H1 (cell line): Measurements from ENCODE around the gene UBE2E2. TPM values are rescaled to one million over a fixed set of nuclear protein-coding genes. Genes with fewer than 3 reads are reported as not detected.

Experiments
- CTCF ChIA-PET: fragments of 300-600 bp; sonication (Branson Sonifier 250); formaldehyde crosslinking; loops from one replicate; lab custom pipeline; 2021; ENCODE audit not compliant: partially characterized antibody; lab: Charles Lee
- POLR2A ChIA-PET: fragments of 300-600 bp; sonication (Branson Sonifier 250); formaldehyde crosslinking; loops from one replicate; lab custom pipeline; 2021; ENCODE audit warnings: inconsistent platforms; ENCODE audit not compliant: partially characterized antibody; lab: Charles Lee
- DNase-seq, 2 experiments: peaks; one replicate each; pipeline versions ENCODE4 v3.0.0 to v3.0.0-alpha.2; 2010 to 2022; ENCODE audit warnings: low spot score in 2 of 2, low read depth in 1 of 2, mixed read lengths in 1 of 2
- FAIRE-seq: peaks from 2 replicates; lab custom pipeline; 2011; peaks lifted over from hg19 to GRCh38; lab: Jason Lieb, UNC
- H2AFZ ChIP-seq: 2 replicates; pipeline ENCODE4 v1.8.1; 2012; ENCODE audit warnings: low read length, inconsistent platforms
- H2AK5ac ChIP-seq: 2 replicates; pipeline ENCODE4 v1.6.1; 2013; ENCODE audit warnings: low read depth, low read length
- H2BK120ac ChIP-seq: replicated peaks from 2 replicates; pipeline ENCODE3; 2013; ENCODE audit warnings: low read depth, low read length, inconsistent platforms
- H2BK12ac ChIP-seq: 2 replicates; pipeline ENCODE4 v1.6.1; 2013; ENCODE audit warnings: low read depth, low read length
- H2BK15ac ChIP-seq: 2 replicates; pipeline ENCODE4 v1.6.1; 2013; ENCODE audit warnings: low read length
- H2BK20ac ChIP-seq: 2 replicates; pipeline ENCODE4 v1.6.1; 2013; ENCODE audit warnings: low read length
- H2BK5ac ChIP-seq: 2 replicates; pipeline ENCODE4 v1.6.1; 2013; ENCODE audit warnings: low read depth, low read length
- H3K14ac ChIP-seq: 2 replicates; pipeline ENCODE4 v1.6.1; 2013; ENCODE audit warnings: inconsistent platforms; ENCODE audit not compliant: insufficient read length
- H3K18ac ChIP-seq: 2 replicates; pipeline ENCODE4 v1.6.1; 2013; ENCODE audit warnings: low read length; ENCODE audit errors: extremely low read depth
- H3K23ac ChIP-seq: 2 replicates; pipeline ENCODE4 v1.6.1; 2013; ENCODE audit warnings: inconsistent platforms; ENCODE audit not compliant: insufficient read length
- H3K23me2 ChIP-seq: 2 replicates; pipeline ENCODE4 v1.6.1; 2013; ENCODE audit warnings: low read depth, low read length
- H3K27ac ChIP-seq: 2 replicates; pipeline ENCODE4 v1.6.1; 2011; ENCODE audit warnings: low read depth, low read length, inconsistent platforms
- H3K27me3 ChIP-seq, 4 experiments: replicated peaks in 1 of 4; 1 replicate in 1 of 4; 2 replicates in 3 of 4; pipeline versions ENCODE4 v1.6.1 to v1.8.1; 2011 to 2013; ENCODE audit warnings: low read length in 3 of 4, mild to moderate bottlenecking in 3 of 4, inconsistent platforms in 2 of 4, mixed read lengths in 2 of 4, moderate library complexity in 1 of 4; ENCODE audit not compliant: control insufficient read depth in 3 of 4, insufficient read depth in 3 of 4; ENCODE audit errors: extremely low read depth in 1 of 4
- H3K36me3 ChIP-seq, 4 experiments: 2 replicates each; pipeline versions ENCODE4 v1.6.1 to v1.8.1; 2011 to 2013; ENCODE audit warnings: mild to moderate bottlenecking in 4 of 4, low read length in 3 of 4, moderate library complexity in 2 of 4, control low read depth in 1 of 4, inconsistent platforms in 1 of 4; ENCODE audit not compliant: insufficient read depth in 4 of 4, control insufficient read depth in 2 of 4
- H3K4ac ChIP-seq: replicated peaks from 2 replicates; pipeline ENCODE3; 2013; ENCODE audit warnings: low read length, low read depth, mixed read lengths, inconsistent platforms; ENCODE audit not compliant: insufficient read length
- H3K4me1 ChIP-seq, 4 experiments: replicated peaks in 1 of 4; 1 replicate in 1 of 4; 2 replicates in 3 of 4; pipeline versions ENCODE4 v1.6.1 to v1.8.1; 2011 to 2013; ENCODE audit warnings: low read length in 3 of 4, inconsistent platforms in 2 of 4, mixed read lengths in 1 of 4; ENCODE audit not compliant: insufficient read depth in 4 of 4, control insufficient read depth in 3 of 4
- H3K4me2 ChIP-seq, 2 experiments: 2 replicates each; pipeline versions ENCODE4 v1.6.1 to v1.8.1; 2011 to 2013; ENCODE audit warnings: low read depth in 2 of 2, low read length in 2 of 2, control low read depth in 1 of 2, inconsistent platforms in 1 of 2, mild to moderate bottlenecking in 1 of 2; ENCODE audit not compliant: insufficient read depth in 1 of 2
- H3K4me3 ChIP-seq, 4 experiments: fragments of 200-600, 300-600 bp in 1 of 4; sonication (generic), shearing (Covaris generic), sonication (Bioruptor Twin) in 1 of 4; 2 replicates each; pipeline versions ENCODE4 v1.5.1 to v1.8.1; 2011 to 2016; ENCODE audit warnings: low read length in 4 of 4, low read depth in 3 of 4, control low read depth in 2 of 4, inconsistent platforms in 2 of 4, mild to moderate bottlenecking in 2 of 4, mixed read lengths in 1 of 4, moderate library complexity in 1 of 4; ENCODE audit not compliant: insufficient read depth in 2 of 4; ENCODE audit errors: extremely low read depth in 1 of 4
- H3K56ac ChIP-seq: replicated peaks from 2 replicates; pipeline ENCODE3; 2013; ENCODE audit warnings: low read depth, mild to moderate bottlenecking, mixed read lengths, low read length, inconsistent platforms; ENCODE audit not compliant: insufficient read length
- H3K79me1 ChIP-seq: 2 replicates; pipeline ENCODE4 v1.6.1; 2013; ENCODE audit warnings: low read depth, low read length, control low read depth
- H3K79me2 ChIP-seq, 2 experiments: 2 replicates each; pipeline versions ENCODE4 v1.6.1 to v1.8.1; 2012 to 2013; ENCODE audit warnings: low read length in 2 of 2, mild to moderate bottlenecking in 2 of 2, inconsistent platforms in 1 of 2; ENCODE audit not compliant: insufficient read depth in 2 of 2, control insufficient read depth in 1 of 2
- H3K9ac ChIP-seq, 4 experiments: replicated peaks in 1 of 4; 1 replicate in 1 of 4; 2 replicates in 3 of 4; pipeline versions ENCODE4 v1.6.1 to v1.8.1; 2011 to 2013; ENCODE audit warnings: low read depth in 3 of 4, low read length in 3 of 4, control low read depth in 2 of 4, mild to moderate bottlenecking in 2 of 4, moderate library complexity in 2 of 4, inconsistent platforms in 1 of 4; ENCODE audit errors: extremely low read depth in 1 of 4
- H3K9me3 ChIP-seq, 2 experiments: 2 replicates each; pipeline versions ENCODE4 v1.6.1 to v1.8.1; 2012 to 2013; ENCODE audit warnings: mild to moderate bottlenecking in 2 of 2, moderate library complexity in 2 of 2, control low read depth in 1 of 2, inconsistent platforms in 1 of 2, low read depth in 1 of 2, low read length in 1 of 2, mixed read lengths in 1 of 2; ENCODE audit not compliant: insufficient read depth in 2 of 2
- H4K20me1 ChIP-seq, 2 experiments: replicated peaks in 1 of 2; 2 replicates each; pipeline versions ENCODE3 to v1.8.1; 2011 to 2013; ENCODE audit warnings: inconsistent platforms in 2 of 2, low read length in 2 of 2, mild to moderate bottlenecking in 1 of 2; ENCODE audit not compliant: insufficient read depth in 2 of 2, control insufficient read depth in 1 of 2
- H4K5ac ChIP-seq: 2 replicates; pipeline ENCODE4 v1.6.1; 2013; ENCODE audit warnings: low read length, low read depth, mixed read lengths, inconsistent platforms; ENCODE audit not compliant: insufficient read length
- H4K8ac ChIP-seq: 2 replicates; pipeline ENCODE4 v1.8.0; 2013; ENCODE audit warnings: mild to moderate bottlenecking, moderate library complexity, low read length, inconsistent platforms; ENCODE audit not compliant: insufficient read depth; ENCODE audit errors: extremely low read depth
- H4K91ac ChIP-seq: replicated peaks from 2 replicates; pipeline ENCODE3; 2013; ENCODE audit warnings: low read length, mixed read lengths, inconsistent platforms; ENCODE audit not compliant: insufficient read length
- CHD1 ChIP-seq: IDR thresholded peaks from 2 replicates; pipeline ENCODE4 v1.6.1; 2012; ENCODE audit warnings: low read depth, low read length, improper control_type of control experiment
- KDM5A ChIP-seq: fragments of 200-600 bp; IDR thresholded peaks from 2 replicates; pipeline ENCODE4 v1.7.1; 2012; ENCODE audit warnings: mild to moderate bottlenecking, low read length, inconsistent platforms, mixed read lengths
- WGBS, 2 experiments: shearing (Covaris generic) in 1 of 2; methylation state at CpG; one replicate each; pipeline versions ENCODE4 v1.1.6 to v1.1.7; 2013 to 2015; ENCODE audit warnings: low lambda C conversion rate in 2 of 2, mixed read lengths in 2 of 2, inconsistent platforms in 1 of 2, low coverage in 1 of 2, missing lambda C conversion rate in 1 of 2; ENCODE audit not compliant: insufficient replicate concordance in 2 of 2, insufficient coverage in 1 of 2, insufficient read length in 1 of 2; ENCODE audit errors: extremely low coverage in 1 of 2, missing lambda C conversion rate in 1 of 2; 5-methylcytosine and 5-hydroxymethylcytosine counted together
- polyA plus RNA-seq, 7 experiments: library from polyadenylated mRNA; depleted of rRNA in 3 of 7; stranded (reverse) in 5 of 7; unstranded in 2 of 7; fragments of >200 nt in 5 of 7; fragments of 200-250 nt in 2 of 7; gene quantifications; 1 replicate in 5 of 7; 2 replicates in 1 of 7; 4 replicates in 1 of 7; pipeline versions ENCODE4 v1.2.1 to v1.2.3, GENCODE V29; 2011 to 2013; ENCODE audit warnings: missing spikeins in 2 of 7, mixed read lengths in 2 of 7
- total RNA-seq: library from RNA; stranded (reverse); fragmentation: NEBNext Ultra II Directional; extraction: Animal tissue kit (Norgen Biotek cat#: 25700); gene quantifications from 2 replicates; pipeline ENCODE4 v1.2.1, GENCODE V29; 2021

UBE2E2 gene
- total and polyA plus RNA-seq, 2 of the 8 experiments (the other 6 are each of a cell fraction or from before 2014, with no cell fraction given) = 57.6 to 70.6 TPM

GRCh38 chr3:23312866-23313265 is 109.7 kb downstream of the UBE2E2 start:
- no peak overlapping the region for H3K27ac ChIP-seq
- CTCF ChIA-PET = interaction anchor here (1.2 kb wide), 1 partner anchor 10 kb away, joined by 3 read pairs; no protein-coding TSS in a partner anchor

More at GRCh38 chr3:23312866-23313265, 109.7 kb downstream of the UBE2E2 start:
- 94% methylated on average over 3 of the region's 3 CpGs; no CpG with 5 or more reads in 1 of the 2 experiments for WGBS, 2 experiments
- Histone ChIP-seq H2BK15ac (no peak overlapping the region), H3K23ac (no peak overlapping the region), H2AFZ (no peak overlapping the region), H3K4ac (no peak overlapping the region), H2BK20ac (no peak overlapping the region), H3K4me2 (no peak overlapping the region), H3K56ac (no peak overlapping the region), H3K79me1 (no peaks in the 10 kb centered on the region; the same call in 1 of the 2 replicates), H3K79me2 (peaks cover 0 to 21% of the 10 kb centered on the region in 2 experiments; a peak in 2 of 4 replicates), H3K18ac (no peak overlapping the region), H3K9ac (no peak overlapping the region), H3K14ac (no peak overlapping the region), H4K20me1 (peaks cover 0 to 2% of the 10 kb centered on the region in 2 experiments), H3K27me3 (no peaks in the 10 kb centered on the region), H2BK12ac (no peak overlapping the region), H4K5ac (no peak overlapping the region), H2AK5ac (no peak overlapping the region), H3K4me1 (no peaks in the 10 kb centered on the region), H2BK120ac (no peak overlapping the region), H3K4me3 (no peak overlapping the region), H4K8ac (no peak overlapping the region), H3K36me3 (0 out of 8 replicates have a peak, but pooled peaks cover 0 to 2% (median 0%) of the 10 kb centered on the region in 4 experiments), H2BK5ac (no peak overlapping the region), H3K23me2 (no peaks in the 10 kb centered on the region), H3K9me3 (peaks cover 5 to 8% of the 10 kb centered on the region in 2 experiments; a peak in 2 of 4 replicates), H4K91ac (no peak overlapping the region)
- FAIRE-seq (no peak), DNase-seq (no peak)
- POLR2A ChIA-PET = no interaction called here
- no peak for TF ChIP-seq CHD1
- TF ChIP-seq KDM5A = no peak
